Activated CD8-positive, alpha-beta memory T cell treated with anti-CD3 and anti-CD28 coated beads for 48 hours (primary cell): ENCODE data around the gene WNT16.
"Not testable (repeated sequence)": the region's sequence is repeated elsewhere in the genome, so short reads cannot be mapped to it uniquely, and the experiment has no call there.

ENCODE experiments used
- DNase-seq, 3 experiments: peaks; one replicate each; pipeline ENCODE4 v3.0.0-alpha.2; 2020; ENCODE audit warnings: low read depth in 2 of 3, low spot score in 2 of 3

Gene WNT16

DNA sequence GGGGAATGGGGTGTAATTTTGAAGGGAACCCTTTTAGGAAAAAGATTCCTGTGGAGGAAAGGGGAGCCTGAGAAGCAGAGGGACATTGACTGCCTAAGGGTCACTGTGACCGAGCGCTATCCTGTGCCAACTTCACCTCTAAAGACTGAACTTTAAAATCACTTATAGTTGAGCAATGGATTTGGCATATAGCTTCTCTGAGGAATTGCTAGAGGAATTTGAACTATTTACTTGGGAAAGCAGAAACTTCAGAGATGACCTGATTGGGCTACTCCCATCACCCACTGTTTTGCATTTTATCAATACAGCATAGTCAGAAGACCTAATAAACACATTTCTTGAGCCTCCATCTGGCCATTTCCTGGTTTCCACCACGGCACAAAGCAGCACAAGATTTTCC lies 23.7 kb upstream of the WNT16 start:
- DNase-seq: no peak

DNA sequence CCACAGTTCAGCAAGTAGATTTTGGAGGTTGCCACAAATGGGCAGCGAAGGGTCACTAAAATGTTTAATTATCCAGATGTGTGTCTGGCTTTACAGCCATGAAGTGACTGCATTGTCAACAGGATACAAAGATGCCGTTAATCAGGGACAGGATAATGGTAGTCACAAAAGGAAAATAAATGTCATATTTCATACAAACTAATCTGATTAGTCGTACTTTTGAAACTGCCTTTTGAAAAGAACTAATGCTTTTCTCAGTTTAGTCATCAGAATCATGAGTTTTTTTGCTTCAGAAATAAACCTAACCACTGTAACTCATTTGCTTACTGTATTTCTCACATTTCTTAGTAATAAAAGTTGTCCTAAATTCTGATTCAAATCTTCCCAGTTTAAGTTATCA lies 22.2 kb upstream of the WNT16 start:
- no peak for DNase-seq

DNA sequence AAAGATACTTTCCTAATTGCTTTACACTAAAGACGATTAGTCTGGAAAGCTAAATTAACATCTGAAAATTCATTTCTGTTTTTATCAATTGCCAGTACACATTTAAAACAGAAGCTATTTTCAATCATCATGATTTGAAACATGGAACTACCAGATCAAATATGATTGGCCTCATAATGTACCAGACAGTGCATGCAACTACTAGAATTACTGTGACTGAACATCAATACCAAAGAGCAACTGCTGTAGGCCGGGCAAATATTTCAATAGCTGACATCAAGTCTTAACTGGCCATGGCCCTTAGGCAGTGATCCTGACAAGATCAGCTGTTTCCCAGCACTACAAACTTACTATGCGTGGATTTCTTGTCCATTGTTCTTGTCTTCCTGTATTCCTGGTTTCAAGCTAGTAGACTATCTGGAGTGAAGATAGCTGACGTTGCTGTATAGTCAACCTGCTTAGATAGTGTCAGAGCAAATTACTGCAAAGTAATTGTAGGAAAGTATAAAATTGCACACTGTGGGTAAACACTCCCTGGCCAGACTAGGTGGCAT lies 21.7 kb upstream of the WNT16 start:
- DNase-seq: no peak

DNA sequence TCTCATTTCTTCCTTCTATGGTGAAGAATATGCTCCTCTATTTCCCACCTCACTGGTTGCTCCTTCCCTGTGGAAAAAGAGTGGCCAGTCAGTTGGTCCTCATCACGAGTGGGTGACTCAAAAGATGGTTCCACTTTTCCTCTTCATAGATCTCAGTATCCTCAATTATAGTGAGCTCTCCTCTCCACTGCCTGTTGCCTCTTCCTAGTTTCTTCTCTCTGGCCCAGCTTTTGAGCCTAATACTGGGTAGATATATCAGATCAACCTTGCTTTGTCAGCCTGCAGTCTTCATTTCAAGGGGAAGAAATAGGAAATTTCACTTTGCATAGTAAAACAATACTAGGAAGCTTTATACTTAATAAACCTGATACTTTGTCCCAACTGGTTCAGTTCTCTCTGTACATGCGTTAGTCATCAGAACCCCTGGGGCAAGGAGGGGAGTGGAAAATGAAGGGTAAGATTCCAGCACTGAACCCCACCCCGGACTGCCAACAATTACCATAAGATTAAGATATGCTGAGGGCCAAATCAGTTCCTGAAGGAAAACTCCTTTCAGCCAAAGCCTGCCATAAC lies 15.5 kb upstream of the WNT16 start:
- DNase-seq: no peak

DNA sequence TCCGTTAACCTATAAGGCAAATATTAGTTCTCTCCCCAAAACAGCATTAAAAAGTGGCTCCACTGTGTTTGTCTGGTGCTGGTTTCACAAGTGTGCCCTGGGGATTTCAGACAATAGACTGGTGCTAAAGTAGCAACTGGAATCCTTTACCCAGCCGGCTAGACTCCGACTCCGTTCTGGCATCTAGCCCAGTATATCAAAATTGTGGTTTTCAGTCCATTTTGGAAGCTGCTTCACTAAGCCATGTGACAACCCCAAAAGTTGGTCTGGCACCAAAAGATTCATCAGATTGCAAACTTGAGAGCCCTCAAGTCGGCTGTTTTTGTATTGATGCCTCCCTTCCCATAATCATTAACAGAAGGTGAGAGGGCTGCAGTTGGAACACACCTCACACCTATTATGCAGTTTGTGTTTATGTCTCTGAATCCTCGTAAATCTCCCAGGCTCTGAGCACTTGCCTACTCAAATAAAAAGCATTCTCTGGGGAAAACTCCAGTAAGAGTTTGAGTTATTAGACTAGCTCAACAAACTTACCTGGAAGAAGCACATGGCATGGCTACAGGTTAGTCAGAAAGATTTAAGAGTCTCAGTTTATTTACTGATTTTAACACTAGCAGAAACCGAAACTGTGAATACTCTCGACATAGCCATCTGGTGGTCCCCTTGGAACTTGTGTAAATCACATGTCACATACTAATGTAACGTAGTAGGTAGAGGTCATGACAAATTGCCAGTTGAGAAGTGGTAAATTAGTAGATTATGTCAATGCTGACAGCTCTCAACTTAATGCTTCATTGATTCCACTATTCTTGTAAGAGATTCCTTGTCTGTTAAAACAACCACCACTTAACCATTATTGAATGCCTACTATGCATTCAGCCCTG lies 14.8 kb upstream of the WNT16 start:
- DNase-seq: no peak

DNA sequence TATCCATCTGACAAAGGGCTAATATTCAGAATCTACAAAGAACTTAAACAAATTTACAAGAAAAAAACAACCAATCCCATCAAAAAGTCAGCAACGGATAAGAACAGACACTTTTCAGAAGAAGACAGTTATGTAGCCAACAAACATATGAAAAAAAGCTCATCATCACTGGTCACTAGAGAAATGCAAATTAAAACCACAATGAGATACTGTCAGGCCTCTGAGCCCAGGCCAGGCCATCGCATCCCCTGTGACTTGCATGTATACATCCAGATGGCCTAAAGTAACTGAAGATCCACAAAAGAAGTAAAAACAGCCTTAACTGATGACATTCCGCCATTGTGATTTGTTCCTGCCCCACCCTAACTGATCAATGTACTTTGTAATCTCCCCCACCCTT lies 13.6 kb upstream of the WNT16 start:
- DNase-seq: not testable (repeated sequence)

DNA sequence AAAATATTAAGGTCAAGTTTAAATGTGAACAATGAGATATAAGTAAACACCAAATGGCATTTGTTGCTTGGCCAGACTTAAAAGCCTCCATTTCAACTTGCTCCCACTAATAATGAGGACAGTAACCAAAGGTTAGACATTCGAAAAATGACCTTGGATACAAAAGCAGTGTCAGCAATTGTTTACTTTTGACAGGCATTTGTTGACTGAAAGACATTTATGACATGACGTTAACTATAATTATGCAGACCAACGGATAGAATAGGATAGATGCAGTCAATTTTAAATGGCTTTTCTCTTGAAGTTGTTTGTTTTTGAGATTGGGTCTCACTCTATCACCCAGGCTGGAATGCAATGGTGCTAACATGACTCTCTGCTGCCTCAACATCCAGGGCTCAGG lies 6.3 kb upstream of the WNT16 start:
- no peak for DNase-seq

DNA sequence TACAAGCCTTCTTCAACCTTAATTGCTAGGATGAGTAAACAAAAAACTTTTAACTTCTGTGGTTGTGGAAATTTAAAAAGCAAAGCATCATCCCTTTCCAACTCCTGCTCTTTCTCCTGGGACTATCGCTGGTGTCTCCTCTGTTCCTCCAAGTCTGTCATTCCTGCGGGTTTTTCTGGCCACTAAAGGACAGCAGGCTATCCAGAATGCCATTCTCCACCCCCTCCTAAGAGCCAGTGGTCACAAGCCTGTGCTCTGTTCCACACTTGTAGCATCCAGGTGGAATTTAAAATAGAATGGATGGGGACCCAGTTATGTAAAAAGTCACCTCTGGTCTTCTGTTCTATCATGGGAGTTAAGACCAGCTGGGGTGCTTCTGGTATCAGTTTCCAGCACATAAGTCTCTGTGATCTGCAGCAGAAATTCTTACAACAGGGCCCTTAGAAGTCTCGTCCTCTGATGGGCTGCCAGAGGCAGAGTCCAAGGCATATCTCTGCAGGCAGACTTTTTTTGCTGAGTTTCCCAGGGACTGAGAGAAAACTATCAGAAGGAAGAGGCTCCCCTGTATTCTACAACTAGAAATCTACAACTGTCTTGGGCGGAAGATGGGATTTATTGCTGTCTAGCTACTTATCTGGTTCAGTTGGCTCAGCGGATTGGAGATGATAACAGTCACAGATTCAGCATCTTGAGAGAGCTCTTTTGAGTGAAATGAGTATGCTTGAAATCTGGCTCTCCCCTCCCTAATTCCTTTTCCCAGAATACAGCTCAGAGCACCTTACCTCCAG lies 5.1 kb upstream of the WNT16 start:
- no peak for DNase-seq

DNA sequence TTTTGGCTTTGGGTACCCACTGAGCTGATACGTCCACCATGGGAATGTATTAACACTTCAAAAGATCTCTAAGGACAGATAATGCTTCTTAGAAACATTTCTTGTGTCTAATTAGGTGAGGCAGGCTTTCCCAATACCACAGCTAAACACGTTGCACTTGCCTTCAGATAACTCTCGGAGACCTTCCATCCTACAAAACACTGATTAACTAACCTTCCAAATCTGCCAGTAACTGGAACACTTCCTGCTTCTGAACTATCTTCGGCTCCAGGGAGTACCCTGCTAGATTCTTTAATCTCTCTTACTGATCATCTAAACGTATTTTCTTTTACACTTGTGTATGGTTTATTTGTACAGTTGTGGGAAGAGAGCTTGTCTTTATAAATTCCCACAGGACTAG lies 1.1 kb upstream of the WNT16 start:
- no peak for DNase-seq

DNA sequence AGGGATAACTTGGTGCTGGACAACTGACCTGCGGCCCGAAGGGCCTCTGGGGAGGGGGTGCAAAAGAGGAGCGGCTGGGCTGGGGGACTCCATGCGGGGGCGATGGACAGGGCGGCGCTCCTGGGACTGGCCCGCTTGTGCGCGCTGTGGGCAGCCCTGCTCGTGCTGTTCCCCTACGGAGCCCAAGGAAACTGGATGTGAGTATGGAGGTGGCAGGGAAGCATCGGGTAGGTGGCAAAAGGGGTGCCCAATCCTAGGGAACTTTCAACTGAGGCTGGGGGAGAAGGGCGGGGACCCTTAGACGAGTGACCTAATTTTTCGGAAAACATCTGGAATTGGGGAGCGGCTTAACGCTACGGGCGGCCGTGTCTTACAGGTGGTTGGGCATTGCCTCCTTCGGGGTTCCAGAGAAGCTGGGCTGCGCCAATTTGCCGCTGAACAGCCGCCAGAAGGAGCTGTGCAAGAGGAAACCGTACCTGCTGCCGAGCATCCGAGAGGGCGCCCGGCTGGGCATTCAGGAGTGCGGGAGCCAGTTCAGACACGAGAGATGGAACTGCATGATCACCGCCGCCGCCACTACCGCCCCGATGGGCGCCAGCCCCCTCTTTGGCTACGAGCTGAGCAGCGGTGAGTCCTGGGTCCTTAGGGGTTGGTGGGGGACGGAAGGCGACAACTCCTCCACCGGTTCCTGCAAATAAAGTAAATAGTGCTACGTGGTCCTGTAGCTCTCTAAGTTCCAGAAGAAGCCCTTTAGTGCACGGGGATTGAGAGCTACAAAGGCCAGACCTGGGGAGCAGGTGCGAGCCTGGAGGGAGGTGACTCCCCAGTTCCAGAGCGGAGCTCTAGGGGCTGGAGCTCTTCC lies 622 bp downstream of the WNT16 start:
- no peak for DNase-seq

DNA sequence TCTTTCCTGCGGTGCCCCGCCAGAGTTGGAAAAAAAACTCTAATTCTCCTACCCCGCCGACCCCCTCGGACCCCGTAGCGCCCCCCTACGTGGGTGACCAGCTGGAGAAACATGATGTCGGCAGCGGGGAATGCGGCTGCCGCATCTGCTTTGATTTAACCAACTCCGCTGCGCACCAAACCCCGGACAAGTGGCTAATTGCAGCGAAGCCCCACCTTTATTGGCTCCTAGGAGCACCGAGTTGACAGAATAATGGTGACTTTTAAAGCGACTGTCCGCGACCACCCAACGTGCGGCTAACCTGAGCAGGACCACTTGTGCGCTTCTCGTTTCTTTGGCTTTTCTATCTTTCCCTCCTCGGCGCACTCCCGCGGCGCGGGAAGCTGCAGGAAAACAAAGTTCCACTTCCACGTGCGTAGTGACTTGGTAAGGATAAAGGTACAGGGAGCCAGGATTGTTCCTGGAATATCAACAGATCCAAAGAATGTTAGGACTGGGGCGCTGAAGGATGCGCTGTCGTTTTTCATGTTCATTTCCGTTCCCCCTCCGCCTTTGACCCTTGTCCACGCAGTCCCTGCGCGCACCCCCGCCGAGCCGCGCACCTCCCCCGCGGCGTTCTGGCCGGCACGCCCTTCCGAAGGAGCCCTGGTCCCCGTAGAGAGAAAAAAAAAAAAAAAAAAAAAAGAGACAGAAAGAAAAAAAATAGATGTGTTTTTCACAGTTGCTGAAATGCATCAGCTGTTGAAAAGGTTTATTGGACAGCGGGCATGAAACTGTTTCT lies 1.4 kb downstream of the WNT16 start:
- DNase-seq: no peak

DNA sequence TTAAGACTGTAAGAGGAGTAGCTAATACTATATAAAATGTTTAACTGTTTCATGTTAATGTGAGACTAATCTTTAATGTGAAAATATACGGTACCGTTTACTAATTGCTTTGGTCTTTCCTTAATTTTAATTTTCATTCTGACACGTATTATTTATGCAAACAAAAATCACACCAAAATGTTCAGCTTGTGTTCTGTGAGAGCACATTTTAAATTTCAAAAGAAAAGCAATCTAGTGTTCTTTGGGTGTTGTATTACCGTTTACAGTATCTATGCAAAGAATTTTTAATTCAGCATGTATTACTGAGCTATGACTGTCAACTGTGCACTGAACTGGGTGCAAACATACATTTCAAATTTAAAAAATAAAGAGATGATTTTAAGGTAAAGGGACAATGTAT lies 2.2 kb downstream of the WNT16 start:
- DNase-seq: no peak

DNA sequence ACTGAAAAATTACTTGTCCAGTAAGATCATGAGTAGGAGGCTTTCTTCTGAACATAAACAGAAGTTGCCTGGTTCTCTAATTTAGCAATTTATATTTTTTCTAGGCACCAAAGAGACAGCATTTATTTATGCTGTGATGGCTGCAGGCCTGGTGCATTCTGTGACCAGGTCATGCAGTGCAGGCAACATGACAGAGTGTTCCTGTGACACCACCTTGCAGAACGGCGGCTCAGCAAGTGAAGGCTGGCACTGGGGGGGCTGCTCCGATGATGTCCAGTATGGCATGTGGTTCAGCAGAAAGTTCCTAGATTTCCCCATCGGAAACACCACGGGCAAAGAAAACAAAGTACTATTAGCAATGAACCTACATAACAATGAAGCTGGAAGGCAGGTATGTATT lies 2.8 kb downstream of the WNT16 start:
- DNase-seq: no peak

DNA sequence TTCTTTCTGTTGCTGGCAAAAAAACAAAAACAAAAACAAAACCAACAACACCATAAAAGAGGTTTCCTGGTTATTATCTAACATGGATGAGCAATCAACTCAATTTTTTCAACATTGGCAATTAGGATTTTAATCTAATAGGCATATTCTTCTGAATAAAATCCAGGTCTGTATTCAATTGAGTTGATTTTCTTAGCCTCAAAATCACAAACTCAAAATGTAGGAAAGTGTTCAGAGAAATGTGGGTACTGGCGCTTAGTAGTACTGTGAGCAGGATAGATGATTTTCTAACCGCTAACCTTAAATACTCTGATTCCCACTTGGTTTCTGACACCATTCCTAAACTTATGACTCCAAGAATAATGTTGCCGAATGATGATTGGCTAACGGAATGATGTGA lies 5.6 kb downstream of the WNT16 start:
- DNase-seq: no peak

DNA sequence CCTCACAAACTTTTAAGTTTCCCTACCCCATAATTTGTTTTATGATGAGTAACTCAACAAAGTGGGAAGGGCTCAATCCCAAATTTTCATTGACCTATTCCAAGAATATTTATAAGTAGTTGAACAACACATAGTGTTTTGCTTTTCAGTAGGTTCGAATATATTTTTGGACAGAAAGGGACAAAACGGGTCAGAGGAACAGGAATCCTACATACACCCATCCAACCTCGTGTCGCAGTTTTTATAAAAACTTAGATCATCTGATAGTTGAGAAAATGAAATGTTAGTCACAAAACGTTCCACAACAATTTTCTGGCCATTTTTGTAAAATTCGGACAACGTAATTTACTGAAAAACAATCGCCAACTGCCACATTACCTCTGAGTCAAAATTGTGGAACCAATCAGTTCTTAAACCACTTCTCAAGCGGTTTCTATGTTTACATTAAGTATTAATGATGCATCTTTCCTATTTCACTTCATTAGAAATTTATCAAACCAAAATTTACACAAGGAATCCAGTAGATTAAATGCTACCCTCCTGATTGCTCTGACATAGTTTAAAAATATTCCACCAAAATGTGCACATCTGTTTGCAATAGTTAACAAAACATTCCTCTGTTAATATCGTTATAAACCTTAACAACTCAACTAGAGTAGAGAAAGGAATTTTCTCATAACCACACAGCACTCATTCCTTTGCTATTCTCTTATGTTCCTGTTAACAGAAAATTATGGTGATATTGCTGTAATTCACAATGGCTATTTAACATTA lies 6.3 kb downstream of the WNT16 start:
- no peak for DNase-seq

DNA sequence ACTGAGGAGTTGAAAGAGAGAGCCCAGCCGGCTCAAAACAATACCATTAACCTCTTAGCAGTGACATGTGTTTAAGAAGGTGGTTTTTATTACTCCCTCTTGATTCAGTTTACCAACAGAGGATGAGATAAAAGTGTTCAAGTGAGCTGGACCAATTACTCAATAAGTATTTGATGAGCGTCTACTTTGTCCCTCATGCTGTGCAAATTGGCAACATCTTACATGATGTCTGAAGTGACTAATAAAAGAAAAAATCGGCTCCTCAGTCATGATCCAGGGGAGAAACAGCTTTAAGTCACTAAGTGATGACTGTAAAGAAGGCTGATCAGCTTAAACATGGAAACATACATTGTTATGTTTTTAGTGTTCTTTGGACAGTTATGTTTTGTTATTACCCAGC lies 7.8 kb downstream of the WNT16 start:
- DNase-seq: no peak

DNA sequence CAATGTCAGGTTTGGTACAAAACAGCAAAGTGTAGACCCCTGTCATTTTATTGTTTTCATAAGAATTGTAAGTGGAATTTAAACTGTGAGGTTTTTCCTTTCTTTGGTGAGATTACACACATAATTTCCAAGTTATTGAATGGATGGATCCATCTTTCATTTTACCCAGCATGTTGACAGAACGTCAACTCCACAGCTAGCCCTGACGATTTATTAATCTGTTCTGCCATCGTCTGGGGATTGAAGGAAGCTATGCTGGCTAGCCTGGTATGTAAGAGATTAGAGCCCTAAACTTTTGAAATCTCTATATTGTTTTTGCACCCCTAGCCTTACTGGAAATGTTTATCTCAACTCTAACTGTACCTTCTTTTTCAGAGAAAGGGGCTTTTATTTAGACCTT lies 8.6 kb downstream of the WNT16 start:
- DNase-seq: no peak

DNA sequence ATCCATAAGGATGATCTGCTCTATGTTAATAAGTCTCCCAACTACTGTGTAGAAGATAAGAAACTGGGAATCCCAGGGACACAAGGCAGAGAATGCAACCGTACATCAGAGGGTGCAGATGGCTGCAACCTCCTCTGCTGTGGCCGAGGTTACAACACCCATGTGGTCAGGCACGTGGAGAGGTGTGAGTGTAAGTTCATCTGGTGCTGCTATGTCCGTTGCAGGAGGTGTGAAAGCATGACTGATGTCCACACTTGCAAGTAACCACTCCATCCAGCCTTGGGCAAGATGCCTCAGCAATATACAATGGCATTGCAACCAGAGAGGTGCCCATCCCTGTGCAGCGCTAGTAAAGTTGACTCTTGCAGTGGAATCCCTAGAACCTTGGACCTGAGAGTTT lies 10.3 kb downstream of the WNT16 start:
- DNase-seq: no peak

DNA sequence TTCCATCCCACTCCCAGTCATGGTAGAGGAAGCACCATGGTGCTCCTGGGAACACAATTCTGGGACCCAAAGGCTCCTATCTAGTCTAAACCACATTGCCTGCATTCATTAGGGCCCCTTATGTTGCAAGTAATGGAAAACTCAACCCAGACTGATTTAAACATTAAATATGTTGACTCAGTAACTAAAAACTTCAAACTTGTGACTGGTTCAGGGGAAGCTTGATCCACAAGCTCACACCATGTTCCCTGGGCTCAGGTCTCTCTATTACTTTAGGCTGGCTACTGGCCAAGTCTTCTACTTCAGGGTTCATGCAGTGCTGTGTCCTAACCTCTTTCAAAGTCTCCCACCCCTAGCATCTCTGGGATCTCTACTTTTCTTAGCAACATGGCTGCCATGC lies 13.1 kb downstream of the WNT16 start:
- DNase-seq: no peak
